Neural cell (in vitro differentiated cells): Measurements from ENCODE around the gene BORCS5. TPM values are rescaled to one million over a fixed set of nuclear protein-coding genes. Genes with fewer than 3 reads are reported as not detected.

Experiments
- H2AFZ ChIP-seq: fragments of 200-600, 300-800 bp; sonication (generic), shearing (Covaris generic); 2 replicates; pipeline ENCODE4 v1.6.0; 2014; ENCODE audit warnings: low read depth, mild to moderate bottlenecking, antibody characterized with exemption, low read length, moderate library complexity
- H3F3A ChIP-seq: fragments of 200-600 bp; shearing (Covaris generic); 2 replicates; pipeline ENCODE4 v1.6.1; 2016; ENCODE audit warnings: mild to moderate bottlenecking, moderate library complexity, mixed read lengths, antibody characterized with exemption, low read length; ENCODE audit not compliant: insufficient read depth, poor library complexity, severe bottlenecking
- H3K27ac ChIP-seq: fragments of 200-600, 300-800 bp; sonication (generic), shearing (Covaris generic); 2 replicates; pipeline ENCODE4 v1.5.1; 2014; ENCODE audit warnings: mild to moderate bottlenecking, low read length, moderate library complexity
- H3K27me3 ChIP-seq: fragments of 300-800, 200-600 bp; sonication (generic), shearing (Covaris generic); 2 replicates; pipeline ENCODE4 v1.6.0; 2014; ENCODE audit warnings: mild to moderate bottlenecking, low read depth, low read length, moderate library complexity; ENCODE audit not compliant: insufficient read depth
- H3K36me3 ChIP-seq: fragments of 300-800, 200-600 bp; sonication (generic), shearing (Covaris generic); 2 replicates; pipeline ENCODE4 v1.5.1; 2014; ENCODE audit warnings: mild to moderate bottlenecking, antibody characterized with exemption, low read length, moderate library complexity; ENCODE audit not compliant: insufficient read depth
- H3K4me2 ChIP-seq: fragments of 300-800, 200-600 bp; sonication (generic), shearing (Covaris generic); 2 replicates; pipeline ENCODE4 v1.6.0; 2014; ENCODE audit warnings: mild to moderate bottlenecking, low read length
- H3K4me3 ChIP-seq: fragments of 300-800, 200-600 bp; sonication (generic), shearing (Covaris generic); 2 replicates; pipeline ENCODE4 v1.5.1; 2014; ENCODE audit warnings: mild to moderate bottlenecking, low read length, moderate library complexity
- H3K79me2 ChIP-seq: fragments of 200-600 bp; shearing (Covaris generic); replicated peaks from 2 replicates; pipeline ENCODE4 v1.6.0; 2014; ENCODE audit warnings: mild to moderate bottlenecking, low read length, moderate library complexity; ENCODE audit not compliant: insufficient read depth
- H3K9ac ChIP-seq: fragments of 300-800, 200-600 bp; sonication (generic), shearing (Covaris generic); 2 replicates; pipeline ENCODE4 v1.6.1; 2016; ENCODE audit warnings: mild to moderate bottlenecking, low read length, mixed read lengths
- H3K9me2 ChIP-seq: fragments of 200-600 bp; shearing (Covaris generic); 2 replicates; pipeline ENCODE4 v1.6.1; 2016; ENCODE audit warnings: mild to moderate bottlenecking, low read length, mixed read lengths; ENCODE audit not compliant: insufficient read depth
- H3K9me3 ChIP-seq: fragments of 200-600, 300-800 bp; sonication (generic), shearing (Covaris generic); 2 replicates; pipeline ENCODE4 v1.6.1; 2016; ENCODE audit warnings: mild to moderate bottlenecking, mixed run types, low read length, moderate library complexity, mixed read lengths
- H4K20me1 ChIP-seq: fragments of 200-600 bp; shearing (Covaris generic); 2 replicates; pipeline ENCODE4 v1.6.1; 2016; ENCODE audit warnings: mild to moderate bottlenecking, mixed run types; ENCODE audit not compliant: insufficient read depth
- EP300 ChIP-seq: fragments of 450-650 bp; conservative IDR thresholded peaks from 2 replicates; pipeline ENCODE4 v1.6.1; 2014; ENCODE audit warnings: antibody characterized with exemption, mild to moderate bottlenecking, moderate library complexity; ENCODE audit not compliant: poor library complexity, severe bottlenecking
- EZH2 ChIP-seq: fragments of 200-600, 300-800 bp; shearing (Covaris generic), sonication (generic); IDR thresholded peaks from 2 replicates; pipeline ENCODE4 v1.6.1; 2014; ENCODE audit warnings: antibody characterized with exemption, low read length, borderline replicate concordance, mild to moderate bottlenecking; ENCODE audit not compliant: insufficient read depth, poor library complexity, severe bottlenecking
- MXI1 ChIP-seq: fragments of 450-650 bp; conservative IDR thresholded peaks from 2 replicates; pipeline ENCODE4 v1.6.1; 2014; ENCODE audit warnings: antibody characterized with exemption, mild to moderate bottlenecking; ENCODE audit not compliant: poor library complexity, severe bottlenecking
- POLR2AphosphoS5 ChIP-seq: IDR thresholded peaks from 2 replicates; pipeline ENCODE4 v1.6.1; 2012
- RAD21 ChIP-seq: fragments of 450-650 bp; conservative IDR thresholded peaks from 2 replicates; pipeline ENCODE4 v1.6.1; 2014; ENCODE audit warnings: antibody characterized with exemption, mild to moderate bottlenecking, moderate library complexity
- SMC3 ChIP-seq: fragments of 450-650 bp; conservative IDR thresholded peaks from 2 replicates; pipeline ENCODE4 v1.6.1; 2014; ENCODE audit warnings: antibody characterized with exemption, mild to moderate bottlenecking, moderate library complexity; ENCODE audit not compliant: poor library complexity
- TAF1 ChIP-seq: IDR thresholded peaks from 2 replicates; pipeline ENCODE4 v1.6.1; 2012; ENCODE audit warnings: low read depth
- polyA plus RNA-seq: library from polyadenylated mRNA; depleted of rRNA; stranded (reverse); fragments of >200 nt; gene quantifications from 2 replicates; pipeline ENCODE4 v1.2.3, GENCODE V29; 2014
- TF ChIP-seq, protein P1 (sequence below): IDR thresholded peaks from 2 replicates; pipeline ENCODE4 v1.6.1; 2012; ENCODE audit warnings: borderline replicate concordance
- TF ChIP-seq, protein P2 (sequence below): fragments of 450-650 bp; IDR thresholded peaks from 2 replicates; pipeline ENCODE4 v1.5.1; 2014; ENCODE audit warnings: antibody characterized with exemption, mild to moderate bottlenecking, moderate library complexity; ENCODE audit not compliant: poor library complexity, severe bottlenecking

Gene BORCS5
- polyA plus RNA-seq, 1 donor from 2014 or later: 14.2 TPM

DNA sequence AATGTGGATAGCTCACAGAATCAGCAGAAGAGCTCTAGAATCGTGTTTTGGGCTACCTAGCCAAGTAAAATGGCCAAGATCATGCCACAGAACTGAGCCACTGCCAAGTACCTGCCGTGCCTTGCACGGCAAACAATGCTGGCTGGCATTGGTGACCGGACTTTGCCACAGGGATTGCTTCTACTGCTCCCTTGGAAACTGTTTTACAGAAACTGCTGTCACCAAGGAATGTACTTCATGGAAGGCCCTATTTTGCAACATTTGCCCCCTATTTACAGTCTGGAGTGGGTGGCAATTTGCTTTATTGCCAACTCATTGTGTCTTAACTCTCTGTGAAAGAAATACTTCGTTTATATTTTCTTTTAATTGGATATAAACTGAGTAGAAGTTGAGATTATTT is 49.0 kb downstream of the BORCS5 start:
- Histone ChIP-seq H2AFZ (no peak overlapping the region), H3K9me3 (no peaks in the 10 kb centered on the region), H3K79me2 (no peaks in the 10 kb centered on the region), H3K9me2 (no peaks in the 10 kb centered on the region), H3K27me3 (no peaks in the 10 kb centered on the region), H3K4me2 (no peak overlapping the region), H3K36me3 (no peaks in the 10 kb centered on the region), H3K27ac (no peak overlapping the region), H3K4me3 (no peak overlapping the region), H3F3A (no peaks in the 10 kb centered on the region), H4K20me1 (no peaks in the 10 kb centered on the region), H3K9ac (no peak overlapping the region)
- TF ChIP-seq MXI1 (no peak), TAF1 (no peak)
- TF ChIP-seq, protein P1, sequence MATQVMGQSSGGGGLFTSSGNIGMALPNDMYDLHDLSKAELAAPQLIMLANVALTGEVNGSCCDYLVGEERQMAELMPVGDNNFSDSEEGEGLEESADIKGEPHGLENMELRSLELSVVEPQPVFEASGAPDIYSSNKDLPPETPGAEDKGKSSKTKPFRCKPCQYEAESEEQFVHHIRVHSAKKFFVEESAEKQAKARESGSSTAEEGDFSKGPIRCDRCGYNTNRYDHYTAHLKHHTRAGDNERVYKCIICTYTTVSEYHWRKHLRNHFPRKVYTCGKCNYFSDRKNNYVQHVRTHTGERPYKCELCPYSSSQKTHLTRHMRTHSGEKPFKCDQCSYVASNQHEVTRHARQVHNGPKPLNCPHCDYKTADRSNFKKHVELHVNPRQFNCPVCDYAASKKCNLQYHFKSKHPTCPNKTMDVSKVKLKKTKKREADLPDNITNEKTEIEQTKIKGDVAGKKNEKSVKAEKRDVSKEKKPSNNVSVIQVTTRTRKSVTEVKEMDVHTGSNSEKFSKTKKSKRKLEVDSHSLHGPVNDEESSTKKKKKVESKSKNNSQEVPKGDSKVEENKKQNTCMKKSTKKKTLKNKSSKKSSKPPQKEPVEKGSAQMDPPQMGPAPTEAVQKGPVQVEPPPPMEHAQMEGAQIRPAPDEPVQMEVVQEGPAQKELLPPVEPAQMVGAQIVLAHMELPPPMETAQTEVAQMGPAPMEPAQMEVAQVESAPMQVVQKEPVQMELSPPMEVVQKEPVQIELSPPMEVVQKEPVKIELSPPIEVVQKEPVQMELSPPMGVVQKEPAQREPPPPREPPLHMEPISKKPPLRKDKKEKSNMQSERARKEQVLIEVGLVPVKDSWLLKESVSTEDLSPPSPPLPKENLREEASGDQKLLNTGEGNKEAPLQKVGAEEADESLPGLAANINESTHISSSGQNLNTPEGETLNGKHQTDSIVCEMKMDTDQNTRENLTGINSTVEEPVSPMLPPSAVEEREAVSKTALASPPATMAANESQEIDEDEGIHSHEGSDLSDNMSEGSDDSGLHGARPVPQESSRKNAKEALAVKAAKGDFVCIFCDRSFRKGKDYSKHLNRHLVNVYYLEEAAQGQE: no peak

DNA sequence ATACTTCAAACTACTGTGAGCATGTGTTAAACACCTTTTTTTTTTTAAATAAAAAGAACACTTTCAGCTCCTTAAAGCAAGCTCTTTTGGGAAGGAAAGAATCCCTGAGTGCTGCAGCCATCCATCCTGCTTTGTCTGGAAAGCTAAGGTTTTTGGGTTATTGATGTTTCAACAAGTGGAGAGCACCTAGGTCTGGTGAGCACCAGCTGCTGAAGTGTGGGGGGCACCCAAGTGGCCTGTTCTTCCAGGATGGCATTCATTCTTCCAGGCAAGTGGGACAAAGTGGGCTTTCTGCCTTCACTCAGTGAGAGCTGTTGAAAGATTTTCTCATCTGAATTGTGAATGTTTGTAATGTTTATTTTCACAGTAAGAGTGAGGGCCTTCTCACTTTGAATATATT is 49.9 kb downstream of the BORCS5 start:
- Histone ChIP-seq H3K9me3 (no peaks in the 10 kb centered on the region), H3K9ac (no peak overlapping the region), H4K20me1 (no peaks in the 10 kb centered on the region), H3K27me3 (no peaks in the 10 kb centered on the region), H3K9me2 (no peaks in the 10 kb centered on the region), H3K27ac (no peak overlapping the region), H3K79me2 (no peaks in the 10 kb centered on the region), H2AFZ (no peak overlapping the region), H3K4me3 (no peak overlapping the region), H3F3A (no peaks in the 10 kb centered on the region), H3K4me2 (no peak overlapping the region), H3K36me3 (no peaks in the 10 kb centered on the region)
- TF ChIP-seq, protein P2, sequence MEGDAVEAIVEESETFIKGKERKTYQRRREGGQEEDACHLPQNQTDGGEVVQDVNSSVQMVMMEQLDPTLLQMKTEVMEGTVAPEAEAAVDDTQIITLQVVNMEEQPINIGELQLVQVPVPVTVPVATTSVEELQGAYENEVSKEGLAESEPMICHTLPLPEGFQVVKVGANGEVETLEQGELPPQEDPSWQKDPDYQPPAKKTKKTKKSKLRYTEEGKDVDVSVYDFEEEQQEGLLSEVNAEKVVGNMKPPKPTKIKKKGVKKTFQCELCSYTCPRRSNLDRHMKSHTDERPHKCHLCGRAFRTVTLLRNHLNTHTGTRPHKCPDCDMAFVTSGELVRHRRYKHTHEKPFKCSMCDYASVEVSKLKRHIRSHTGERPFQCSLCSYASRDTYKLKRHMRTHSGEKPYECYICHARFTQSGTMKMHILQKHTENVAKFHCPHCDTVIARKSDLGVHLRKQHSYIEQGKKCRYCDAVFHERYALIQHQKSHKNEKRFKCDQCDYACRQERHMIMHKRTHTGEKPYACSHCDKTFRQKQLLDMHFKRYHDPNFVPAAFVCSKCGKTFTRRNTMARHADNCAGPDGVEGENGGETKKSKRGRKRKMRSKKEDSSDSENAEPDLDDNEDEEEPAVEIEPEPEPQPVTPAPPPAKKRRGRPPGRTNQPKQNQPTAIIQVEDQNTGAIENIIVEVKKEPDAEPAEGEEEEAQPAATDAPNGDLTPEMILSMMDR: no peak
- TF ChIP-seq EP300: no peak
- no peak for TF ChIP-seq EZH2
- no peak for TF ChIP-seq TAF1
- TF ChIP-seq, protein P1: no peak
- no peak for TF ChIP-seq POLR2AphosphoS5
- no peak for TF ChIP-seq SMC3
- TF ChIP-seq RAD21: no peak
- no peak for TF ChIP-seq MXI1
